HG03196 (cell line): ENCODE results near the gene GPR146.

ENCODE experiments used
- ATAC-seq: cut with Tn5 transposase; IDR thresholded peaks from one replicate; pipeline ENCODE4 v1.9.1; 2021; ENCODE audit not compliant: unreplicated experiment

Gene GPR146

GRCh38 chr7:1041551-1042491 lies 2.5 kb upstream of the GPR146 start:
- ATAC-seq = no peak

GRCh38 chr7:1042492-1042833 lies 1.9 kb upstream of the GPR146 start:
- ATAC-seq = no peak

GRCh38 chr7:1043552-1044188 lies 676 bp upstream of the GPR146 start:
- no peak for ATAC-seq

- ATAC-seq = no peak
Measured at GRCh38 chr7:1045069-1046063, 1.0 kb downstream of the GPR146 start.

- no peak for ATAC-seq
Measured at GRCh38 chr7:1046722-1047679, 2.7 kb downstream of the GPR146 start.

- no peak for ATAC-seq
Measured at GRCh38 chr7:1049006-1049741, 4.8 kb downstream of the GPR146 start.

GRCh38 chr7:1049801-1050200 lies 5.5 kb downstream of the GPR146 start:
- ATAC-seq = no peak

- no peak for ATAC-seq
Measured at GRCh38 chr7:1050254-1050906, 6.0 kb downstream of the GPR146 start.

- ATAC-seq = no peak
Measured at GRCh38 chr7:1050956-1051690, 6.8 kb downstream of the GPR146 start.

GRCh38 chr7:1052031-1052818 lies 7.9 kb downstream of the GPR146 start:
- no peak for ATAC-seq

GRCh38 chr7:1053002-1053411 lies 8.7 kb downstream of the GPR146 start:
- ATAC-seq = no peak

- no peak for ATAC-seq
Measured at GRCh38 chr7:1053816-1054370, 9.5 kb downstream of the GPR146 start.

- no peak for ATAC-seq
Measured at GRCh38 chr7:1054438-1054837, 10.1 kb downstream of the GPR146 start.

GRCh38 chr7:1054861-1055450 lies 10.6 kb downstream of the GPR146 start:
- no peak for ATAC-seq

- ATAC-seq = no peak
Measured at GRCh38 chr7:1055491-1055955, 11.2 kb downstream of the GPR146 start.

- ATAC-seq = no peak
Measured at GRCh38 chr7:1055956-1056784, 11.8 kb downstream of the GPR146 start.
